ENCODE data around the gene B3GALT4. TPM values are rescaled to one million over a fixed set of nuclear protein-coding genes. Genes with fewer than 3 reads are reported as not detected.
A peak's percentile ranks its signal among the peaks of the same experiment; 100 is the strongest.

B3GALT4 gene
- total and polyA plus RNA-seq, 2 of the 13 experiments (the other 11 are each of a cell fraction or from before 2014, with no cell fraction given), result 0.04 to 0.27 TPM

- TF ChIP-seq ZBTB2 (CRISPR knock-in tag; IDR thresholded peaks at IDR 0.05; ENCODE audit: low read depth) (no peak), CREM (IDR thresholded peaks at IDR 0.05) (peak; percentile 99), CREM (CRISPR knock-in tag; IDR thresholded peaks at IDR 0.05) (no peak), NFIB (CRISPR knock-in tag; IDR thresholded peaks at IDR 0.05; ENCODE audit: borderline replicate concordance) (no peak), ZNF275 (CRISPR knock-in tag; IDR thresholded peaks at IDR 0.05; ENCODE audit: borderline replicate concordance) (0 out of 2 replicates have a peak, but pooled peaks have one; percentile 60), ZNF326 (CRISPR knock-in tag; IDR thresholded peaks at IDR 0.05; ENCODE audit: borderline replicate concordance) (no peak), NCOR1 (IDR thresholded peaks at IDR 0.05; ENCODE audit: borderline replicate concordance, low read length) (peak; percentile 47; the same call in 1 of the 2 replicates), DZIP1 (CRISPR knock-in tag; IDR thresholded peaks at IDR 0.05) (no peak), ZNF510 (CRISPR knock-in tag; IDR thresholded peaks at IDR 0.05; ENCODE audit: low read depth) (peak; percentile 66; the same call in 1 of the 2 replicates), PRMT3 (CRISPR knock-in tag; IDR thresholded peaks at IDR 0.05; ENCODE audit: borderline replicate concordance, low read depth) (no peak), MTF2 (CRISPR knock-in tag; IDR thresholded peaks at IDR 0.05; ENCODE audit: borderline replicate concordance) (no peak), ZNF337 (CRISPR knock-in tag; IDR thresholded peaks at IDR 0.05; ENCODE audit: borderline replicate concordance, low read depth) (no peak), GZF1 (CRISPR knock-in tag; IDR thresholded peaks at IDR 0.05) (no peak), SMARCC2 (IDR thresholded peaks at IDR 0.05) (no peak), ZNF644 (CRISPR knock-in tag; IDR thresholded peaks at IDR 0.05; ENCODE audit: low read depth) (no peak), ZNF292 (CRISPR knock-in tag; IDR thresholded peaks at IDR 0.05; ENCODE audit: borderline replicate concordance, low read depth) (no peak), KLF12 (CRISPR knock-in tag; IDR thresholded peaks at IDR 0.05; ENCODE audit: borderline replicate concordance) (no peak; the same call in 1 of the 2 replicates), ZNF619 (CRISPR knock-in tag; IDR thresholded peaks at IDR 0.05) (0 out of 2 replicates have a peak, but pooled peaks have one; percentile 34)
- TF ChIP-seq, protein P1, sequence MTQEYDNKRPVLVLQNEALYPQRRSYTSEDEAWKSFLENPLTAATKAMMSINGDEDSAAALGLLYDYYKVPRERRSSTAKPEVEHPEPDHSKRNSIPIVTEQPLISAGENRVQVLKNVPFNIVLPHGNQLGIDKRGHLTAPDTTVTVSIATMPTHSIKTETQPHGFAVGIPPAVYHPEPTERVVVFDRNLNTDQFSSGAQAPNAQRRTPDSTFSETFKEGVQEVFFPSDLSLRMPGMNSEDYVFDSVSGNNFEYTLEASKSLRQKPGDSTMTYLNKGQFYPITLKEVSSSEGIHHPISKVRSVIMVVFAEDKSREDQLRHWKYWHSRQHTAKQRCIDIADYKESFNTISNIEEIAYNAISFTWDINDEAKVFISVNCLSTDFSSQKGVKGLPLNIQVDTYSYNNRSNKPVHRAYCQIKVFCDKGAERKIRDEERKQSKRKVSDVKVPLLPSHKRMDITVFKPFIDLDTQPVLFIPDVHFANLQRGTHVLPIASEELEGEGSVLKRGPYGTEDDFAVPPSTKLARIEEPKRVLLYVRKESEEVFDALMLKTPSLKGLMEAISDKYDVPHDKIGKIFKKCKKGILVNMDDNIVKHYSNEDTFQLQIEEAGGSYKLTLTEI (CRISPR knock-in tag; conservative IDR thresholded peaks at IDR 0.05), result no peak
- TF ChIP-seq, protein P2, sequence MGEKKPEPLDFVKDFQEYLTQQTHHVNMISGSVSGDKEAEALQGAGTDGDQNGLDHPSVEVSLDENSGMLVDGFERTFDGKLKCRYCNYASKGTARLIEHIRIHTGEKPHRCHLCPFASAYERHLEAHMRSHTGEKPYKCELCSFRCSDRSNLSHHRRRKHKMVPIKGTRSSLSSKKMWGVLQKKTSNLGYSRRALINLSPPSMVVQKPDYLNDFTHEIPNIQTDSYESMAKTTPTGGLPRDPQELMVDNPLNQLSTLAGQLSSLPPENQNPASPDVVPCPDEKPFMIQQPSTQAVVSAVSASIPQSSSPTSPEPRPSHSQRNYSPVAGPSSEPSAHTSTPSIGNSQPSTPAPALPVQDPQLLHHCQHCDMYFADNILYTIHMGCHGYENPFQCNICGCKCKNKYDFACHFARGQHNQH (CRISPR knock-in tag; IDR thresholded peaks at IDR 0.05), result no peak
These were observed 12.2 kb downstream of the B3GALT4 start, which contains the start of the genes PFDN6 and WDR46 (continued) for GRCh38 chr6:33288921-33289783.
